Heart left ventricle (tissue), 16 donors: Measurements from ENCODE around the gene MRPS18A. TPM values are rescaled to one million over a fixed set of nuclear protein-coding genes. Genes with fewer than 3 reads are reported as not detected.
"Not testable (repeated sequence)": the region's sequence is repeated elsewhere in the genome, so short reads cannot be mapped to it uniquely, and the experiment has no call there.

ENCODE experiments used
- ATAC-seq, 4 donors: fragments of 200-7000 bp; cut with Tn5 transposase; one replicate each; pipeline ENCODE4 v1.9.1; 2020 to 2022; ENCODE audit warnings: moderate library complexity in 4 of 4, mild to moderate bottlenecking in 3 of 4, moderate number of reproducible peaks in 1 of 4
- DNase-seq, 5 donors: peaks; one replicate each; pipeline ENCODE4 v3.0.0-alpha.2; 2020
- H3K27ac ChIP-seq, 12 donors: fragments of 200-600 bp; sonication (generic) in 4 of 12; one replicate each; pipeline versions ENCODE4 v1.5.0 to v1.8.0; 2016 to 2022; ENCODE audit warnings: mild to moderate bottlenecking in 2 of 12
- H3K27me3 ChIP-seq, 9 donors: fragments of 200-600 bp; sonication (generic) in 2 of 9; one replicate each; pipeline versions ENCODE4 v1.5.1 to v1.8.0; 2016 to 2022; ENCODE audit warnings: mild to moderate bottlenecking in 3 of 9
- H3K36me3 ChIP-seq, 9 donors: fragments of 200-600 bp; sonication (generic) in 2 of 9; one replicate each; pipeline versions ENCODE4 v1.5.0 to v1.8.0; 2018 to 2022; ENCODE audit warnings: mild to moderate bottlenecking in 2 of 9
- H3K4me1 ChIP-seq, 12 donors: fragments of 200-600 bp; sonication (generic) in 4 of 12; one replicate each; pipeline versions ENCODE4 v1.5.0 to v1.8.0; 2016 to 2022; ENCODE audit warnings: mild to moderate bottlenecking in 3 of 12
- H3K4me3 ChIP-seq, 12 donors: fragments of 200-600 bp; sonication (generic) in 4 of 12; one replicate each; pipeline versions ENCODE4 v1.5.0 to v1.8.0; 2017 to 2022; ENCODE audit warnings: mild to moderate bottlenecking in 9 of 12, moderate library complexity in 4 of 12
- H3K9me3 ChIP-seq, 12 donors: fragments of 200-600 bp; sonication (generic) in 4 of 12; one replicate each; pipeline versions ENCODE4 v1.5.0 to v1.8.0; 2016 to 2022; ENCODE audit warnings: mild to moderate bottlenecking in 1 of 12
- POLR2A ChIP-seq, 2 donors: fragments of 450-650 bp; IDR thresholded peaks; one replicate each; pipeline ENCODE4 v1.6.1; 2017; ENCODE audit warnings: antibody characterized with exemption in 2 of 2, mild to moderate bottlenecking in 2 of 2, moderate library complexity in 2 of 2
- WGBS, 4 donors: extraction: QIAGEN DNeasy Blood & Tissue Kit in 2 of 4; methylation state at CpG; one replicate each; pipeline versions ENCODE4 v1.1.5 to v1.1.7; 2013 to 2018; 5-methylcytosine and 5-hydroxymethylcytosine counted together
- intact Hi-C, 10 donors: fragments of 100-400 bp; cut with DNase I; formaldehyde crosslinking; loops; one replicate each; pipeline versions ENCODE4 v1.11.1 to v1.14.2; 2022
- polyA plus RNA-seq, 2 donors: library from polyadenylated mRNA; stranded (reverse); fragments of 200-250 nt; gene quantifications; one replicate each; pipeline ENCODE4 v1.2.3, GENCODE V29; 2013
- total RNA-seq, 9 donors: library from RNA; depleted of rRNA in 2 of 9; stranded (reverse); fragments of >200 nt in 2 of 9; fragmentation: NEBNext Ultra II Directional in 3 of 9; extraction: Animal tissue kit (Norgen Biotek cat#: 25700) in 3 of 9; gene quantifications; one replicate each; pipeline versions ENCODE4 v1.1.0 to v1.2.4, GENCODE V29; 2016 to 2023
- TF ChIP-seq, protein P1 (sequence below), 12 donors: fragments of 200-600 bp; sonication (generic) in 4 of 12; IDR thresholded peaks; one replicate each; pipeline versions ENCODE4 v1.5.0 to v1.8.0; 2018 to 2022; ENCODE audit warnings: antibody characterized with exemption in 12 of 12, mild to moderate bottlenecking in 5 of 12
- donor health status: ischemic (EF 13 %, LVEDD 7.1; RV severe dilation, severe dysfunction).
- donor health status: healthy with polysubstance abuse.
- donor health status: DM: no; HTN: yes; CAD: no.
- donor health status: DM: no; HTN: no; CAD: no.
- donor health status: ischemic (EF 25% LVEDD 6.9; RV normal size, moderate dysfunction).
- donor health status: ischemic (EF 25% LVEDD 5.7; RV mildly dilated, moderate dysfunction).
- donor health status: healthy.
- donor health status: DM: yes; HTN: yes; CAD: no.
- donor health status: ischemic (EF 35%, LVEDD 5.7; RV mildly dilated, moderate dysfunction).
- donor health status: nonischemic (EF 11% LVEDD 7.7; RV severe dilation, severe dysfunction).
- donor health status: DM: yes; HTN: yes; CAD: no.
- donor health status: PGD.
- donor health status: ischemic (EF 29% LVEDD 5.4; RV normal size, mild dysfunction).
- donor health status: nonischemic (EF 23%, LVEDD 6.1; RV moderate dilation, normal function).

The MRPS18A gene
- total and polyA plus RNA-seq, 11 donors: 37.4 to 105 (median 44.3) TPM

DNA sequence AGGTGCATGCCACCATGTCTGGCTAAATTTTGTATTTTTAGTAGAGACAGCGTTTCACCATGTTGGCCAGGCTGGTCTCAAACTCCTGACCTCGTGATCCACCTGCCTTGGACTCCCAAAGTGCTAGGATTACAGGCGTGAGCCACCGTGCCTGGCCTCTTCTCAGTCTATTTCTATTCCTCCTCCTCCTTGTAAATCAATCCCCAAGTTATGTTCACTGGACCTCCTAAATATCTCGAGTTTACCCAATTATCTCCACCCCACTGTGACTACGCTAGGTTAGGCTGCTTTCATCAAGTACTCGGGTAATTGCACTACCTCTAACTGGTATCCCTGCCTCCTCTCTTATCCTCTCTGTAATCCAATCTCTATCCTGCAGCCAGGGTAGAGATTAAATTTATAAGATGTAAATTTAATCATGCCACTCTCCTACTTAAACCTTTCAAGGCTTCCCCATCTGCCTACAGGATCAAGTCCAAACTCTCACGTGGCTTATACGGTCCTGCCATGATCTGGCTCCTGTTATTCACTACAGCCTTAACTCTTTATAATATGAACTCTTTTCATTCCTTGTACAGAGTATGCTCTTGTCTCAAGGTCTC, 52.8 kb downstream of the MRPS18A start:
- 70 to 74% (median 73%) methylated on average over 9 of the region's 9 CpGs for WGBS, 4 donors
- Histone ChIP-seq H3K36me3 (peaks cover 0 to 31% (median 27%) of the 10 kb centered on the region in 9 donors), H3K4me3 (peak overlapping the region in 2 of 12 donors; percentile 68), H3K9me3 (no peaks in the 10 kb centered on the region), H3K4me1 (peaks cover 8 to 53% (median 45%) of the 10 kb centered on the region in 12 donors), H3K27ac (peak overlapping the region in 8 of 12 donors; percentile 63 to 92 (median 89)), H3K27me3 (no peaks in the 10 kb centered on the region)
- intact Hi-C loops: loop anchor here in 1 of 10 donors (10.0 kb wide), 1 partner anchor 610 kb away; the partner anchor contains the start of gene HSP90AB1
- no peak for TF ChIP-seq POLR2A (IDR thresholded peaks at IDR 0.05)
- TF ChIP-seq, protein P1, sequence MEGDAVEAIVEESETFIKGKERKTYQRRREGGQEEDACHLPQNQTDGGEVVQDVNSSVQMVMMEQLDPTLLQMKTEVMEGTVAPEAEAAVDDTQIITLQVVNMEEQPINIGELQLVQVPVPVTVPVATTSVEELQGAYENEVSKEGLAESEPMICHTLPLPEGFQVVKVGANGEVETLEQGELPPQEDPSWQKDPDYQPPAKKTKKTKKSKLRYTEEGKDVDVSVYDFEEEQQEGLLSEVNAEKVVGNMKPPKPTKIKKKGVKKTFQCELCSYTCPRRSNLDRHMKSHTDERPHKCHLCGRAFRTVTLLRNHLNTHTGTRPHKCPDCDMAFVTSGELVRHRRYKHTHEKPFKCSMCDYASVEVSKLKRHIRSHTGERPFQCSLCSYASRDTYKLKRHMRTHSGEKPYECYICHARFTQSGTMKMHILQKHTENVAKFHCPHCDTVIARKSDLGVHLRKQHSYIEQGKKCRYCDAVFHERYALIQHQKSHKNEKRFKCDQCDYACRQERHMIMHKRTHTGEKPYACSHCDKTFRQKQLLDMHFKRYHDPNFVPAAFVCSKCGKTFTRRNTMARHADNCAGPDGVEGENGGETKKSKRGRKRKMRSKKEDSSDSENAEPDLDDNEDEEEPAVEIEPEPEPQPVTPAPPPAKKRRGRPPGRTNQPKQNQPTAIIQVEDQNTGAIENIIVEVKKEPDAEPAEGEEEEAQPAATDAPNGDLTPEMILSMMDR (IDR thresholded peaks at IDR 0.05): no peak
- ATAC-seq (no peak), DNase-seq (no peak)

DNA sequence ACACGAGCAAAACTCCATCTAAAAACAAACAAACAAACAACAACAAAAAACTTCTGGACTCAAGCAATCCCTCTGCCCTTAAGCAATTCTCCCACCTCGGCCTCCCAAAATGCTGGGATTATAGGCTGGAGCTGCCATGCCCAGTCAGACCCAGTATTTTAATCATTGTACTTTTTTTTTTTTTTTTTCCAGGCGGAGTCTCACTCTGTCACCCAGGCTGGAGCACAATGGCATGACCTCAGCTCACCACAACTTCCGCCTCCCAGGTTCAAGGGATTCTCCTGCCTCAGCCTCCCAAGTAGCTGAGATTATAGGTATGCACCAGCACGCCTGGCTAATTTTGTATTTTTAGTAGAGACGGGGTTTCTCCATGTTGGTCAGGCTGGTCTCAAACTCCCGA, 54.6 kb downstream of the MRPS18A start:
- H3K27me3 ChIP-seq, DNase-seq, H3K9me3 ChIP-seq, ATAC-seq, H3K4me3 ChIP-seq, H3K27ac ChIP-seq: not testable (repeated sequence)
- Histone ChIP-seq H3K4me1 (peaks cover 5 to 41% (median 30%) of the 10 kb centered on the region in 12 donors), H3K36me3 (peaks cover 0 to 13% (median 10%) of the 10 kb centered on the region in 9 donors)
- WGBS, 4 donors: 93 to 95% (median 94%) methylated on average over 7 of the region's 7 CpGs
- intact Hi-C loops: loop anchor here in 1 of 10 donors (10.0 kb wide), 1 partner anchor 612 kb away; the partner anchor contains the start of gene HSP90AB1

DNA sequence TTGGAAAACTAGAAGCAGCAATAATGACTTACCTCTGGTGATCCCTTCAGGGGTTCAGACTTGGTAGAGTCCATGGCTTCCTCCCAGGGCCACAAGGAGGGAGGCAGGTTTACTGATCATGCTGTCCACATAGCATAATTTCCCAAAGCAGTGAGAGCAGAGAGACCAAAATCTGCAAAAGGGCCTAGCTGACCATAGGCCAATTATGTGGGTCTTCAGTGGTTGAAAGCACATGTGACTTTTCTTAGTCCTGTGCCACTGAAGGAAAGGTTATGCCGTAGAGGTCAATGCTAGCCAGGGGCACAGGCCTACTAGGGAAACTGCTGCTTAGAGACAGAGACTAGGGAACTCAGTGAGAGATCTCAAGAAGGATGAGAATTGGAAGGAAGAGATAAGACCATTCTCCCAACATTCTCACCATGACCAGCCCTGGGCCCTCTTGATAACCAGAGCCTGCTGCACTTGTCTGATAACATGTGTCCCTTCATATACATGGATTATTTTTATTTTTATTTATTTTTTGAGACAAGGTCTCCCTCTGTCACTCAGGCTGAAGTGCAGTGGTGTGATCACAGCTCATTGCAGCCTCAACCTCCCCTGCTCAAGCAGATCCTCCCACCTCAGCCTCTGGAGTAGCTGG, 56.5 kb downstream of the MRPS18A start:
- H3K4me1 ChIP-seq: peaks cover 3 to 39% (median 30%) of the 10 kb centered on the region in 12 donors
- no peaks in the 10 kb centered on the region for H3K9me3 ChIP-seq
- H3K4me3 ChIP-seq: no peak overlapping the region
- no peaks in the 10 kb centered on the region for H3K27me3 ChIP-seq
- no peak for ATAC-seq
- no peak for DNase-seq
- peaks cover 0 to 6% (median under 1%) of the 10 kb centered on the region in 9 donors for H3K36me3 ChIP-seq
- intact Hi-C loops: loop anchor here in 1 of 10 donors (10.0 kb wide), 1 partner anchor 614 kb away; the partner anchor contains the start of gene HSP90AB1
- TF ChIP-seq, protein P1 (IDR thresholded peaks at IDR 0.05): no peak
- no peak for TF ChIP-seq POLR2A (IDR thresholded peaks at IDR 0.05)
- peak overlapping the region in 11 of 12 donors; percentile 19 to 100 (median 97) for H3K27ac ChIP-seq
- WGBS, 4 donors: 47 to 71% (median 66%) methylated on average over 1 of the region's 1 CpG

DNA sequence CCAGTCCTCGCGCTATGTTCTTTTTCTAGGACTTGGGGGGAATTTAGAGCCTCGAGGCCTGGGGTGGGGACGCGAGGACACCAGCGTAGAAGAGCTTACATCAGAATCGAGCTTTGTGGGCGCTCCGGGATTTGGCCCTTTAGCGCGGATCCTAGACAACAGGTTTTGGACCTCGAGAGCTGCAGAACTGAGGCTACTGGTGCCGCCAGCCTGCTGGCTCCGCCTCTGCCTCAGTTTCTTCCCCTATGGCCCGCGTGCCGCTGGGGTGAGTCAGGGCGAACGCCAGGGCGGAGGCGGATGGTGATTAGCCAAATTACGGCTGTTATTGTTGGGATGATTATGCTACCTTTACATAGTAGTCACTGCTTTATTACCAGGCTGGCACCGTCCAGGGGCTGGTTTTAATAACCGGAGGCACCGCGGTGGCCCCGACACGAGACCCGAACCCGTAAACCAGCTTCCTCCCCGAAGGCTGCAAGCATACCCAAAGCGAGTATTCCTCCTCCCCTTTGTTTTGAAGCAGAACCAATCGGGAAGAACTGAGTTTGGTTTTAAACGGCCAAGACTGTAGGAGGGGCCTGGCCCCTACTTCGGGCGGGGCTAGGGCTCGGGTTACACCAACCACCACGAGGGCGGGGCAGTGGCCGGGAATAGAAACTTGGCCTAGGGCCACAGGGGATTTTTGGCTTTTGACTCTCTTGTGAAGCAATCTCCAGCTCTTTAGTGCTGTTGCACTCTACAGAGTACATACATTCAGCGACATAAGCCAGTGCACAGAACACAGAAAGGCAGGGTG, 57.9 kb downstream of the MRPS18A start:
- peaks cover 0 to 20% (median 14%) of the 10 kb centered on the region in 9 donors for H3K36me3 ChIP-seq
- peak overlapping the region; percentile 66 to 97 (median 84) for H3K4me3 ChIP-seq
- no peaks in the 10 kb centered on the region for H3K27me3 ChIP-seq
- ATAC-seq: peak; percentile 87 to 93 (median 89)
- peaks cover 3 to 34% (median 26%) of the 10 kb centered on the region in 12 donors for H3K4me1 ChIP-seq
- DNase-seq: peak; percentile 95 to 97 (median 96)
- 0% methylated on average over 34 to 41 of the region's 41 CpGs for WGBS, 4 donors
- H3K9me3 ChIP-seq: no peaks in the 10 kb centered on the region
- intact Hi-C loops: loop anchor here in 1 of 10 donors (10.0 kb wide), 1 partner anchor 615 kb away; the partner anchor contains the start of gene HSP90AB1
- peak overlapping the region; percentile 89 to 100 (median 98) for H3K27ac ChIP-seq
- TF ChIP-seq POLR2A (IDR thresholded peaks at IDR 0.05): peak; percentile 87 to 96
- TF ChIP-seq, protein P1 (IDR thresholded peaks at IDR 0.05): no peak
